GM12801 (cell line): ENCODE measurements around the gene LRRC49.

Experiments used
- TF ChIP-seq, protein P1 (sequence below): IDR thresholded peaks from one replicate; pipeline ENCODE4 v1.5.1; 2011; ENCODE audit warnings: control low read depth; ENCODE audit not compliant: insufficient read length; ENCODE audit errors: extremely low read depth

Gene LRRC49

GRCh38 chr15:70863450-70864218 is 29.0 kb upstream of the LRRC49 start:
- TF ChIP-seq, protein P1, sequence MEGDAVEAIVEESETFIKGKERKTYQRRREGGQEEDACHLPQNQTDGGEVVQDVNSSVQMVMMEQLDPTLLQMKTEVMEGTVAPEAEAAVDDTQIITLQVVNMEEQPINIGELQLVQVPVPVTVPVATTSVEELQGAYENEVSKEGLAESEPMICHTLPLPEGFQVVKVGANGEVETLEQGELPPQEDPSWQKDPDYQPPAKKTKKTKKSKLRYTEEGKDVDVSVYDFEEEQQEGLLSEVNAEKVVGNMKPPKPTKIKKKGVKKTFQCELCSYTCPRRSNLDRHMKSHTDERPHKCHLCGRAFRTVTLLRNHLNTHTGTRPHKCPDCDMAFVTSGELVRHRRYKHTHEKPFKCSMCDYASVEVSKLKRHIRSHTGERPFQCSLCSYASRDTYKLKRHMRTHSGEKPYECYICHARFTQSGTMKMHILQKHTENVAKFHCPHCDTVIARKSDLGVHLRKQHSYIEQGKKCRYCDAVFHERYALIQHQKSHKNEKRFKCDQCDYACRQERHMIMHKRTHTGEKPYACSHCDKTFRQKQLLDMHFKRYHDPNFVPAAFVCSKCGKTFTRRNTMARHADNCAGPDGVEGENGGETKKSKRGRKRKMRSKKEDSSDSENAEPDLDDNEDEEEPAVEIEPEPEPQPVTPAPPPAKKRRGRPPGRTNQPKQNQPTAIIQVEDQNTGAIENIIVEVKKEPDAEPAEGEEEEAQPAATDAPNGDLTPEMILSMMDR, result no peak

GRCh38 chr15:70866982-70867641 is 25.5 kb upstream of the LRRC49 start:
- TF ChIP-seq, protein P1, result no peak

- TF ChIP-seq, protein P1, result no peak
Measured at GRCh38 chr15:70867911-70868467, 24.6 kb upstream of the LRRC49 start.

DNA sequence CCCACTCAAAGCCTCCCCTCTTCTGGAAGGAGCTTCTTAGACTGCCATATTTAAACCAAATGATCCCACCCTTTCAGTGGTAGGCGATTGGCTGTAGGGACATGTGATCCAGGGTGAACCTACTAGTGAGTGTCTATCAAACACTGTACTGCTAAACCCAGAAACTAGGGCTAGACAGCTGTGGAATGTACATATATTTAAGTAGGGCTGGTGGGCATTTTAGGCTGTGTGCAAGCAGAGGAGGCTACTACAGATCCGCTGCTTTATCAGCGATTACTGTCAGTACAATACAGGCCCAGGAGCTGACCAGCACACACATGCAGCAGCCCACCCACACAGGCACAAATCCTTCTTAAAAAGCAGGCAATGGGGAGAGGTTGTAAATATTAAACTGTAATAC is 23.3 kb upstream of the LRRC49 start:
- TF ChIP-seq, protein P1, result no peak

DNA sequence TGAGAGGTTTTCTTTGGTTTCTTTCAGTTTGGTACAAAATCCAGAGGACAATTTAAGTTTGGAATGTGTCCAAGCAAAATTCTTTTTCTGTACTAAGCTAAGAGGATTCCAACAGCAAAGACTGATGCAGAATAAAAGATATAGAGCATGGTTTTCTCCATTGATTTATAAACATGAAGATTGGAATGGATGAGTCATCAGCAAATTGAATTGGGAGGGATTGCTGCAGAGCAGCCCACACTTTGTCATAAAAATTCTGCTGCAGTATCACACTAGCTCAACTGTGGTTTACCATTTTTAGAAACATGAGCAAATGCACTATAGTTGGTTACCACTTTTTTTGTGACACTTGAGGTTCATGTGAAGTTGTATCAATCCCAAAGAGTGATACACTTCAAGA is 22.6 kb upstream of the LRRC49 start:
- TF ChIP-seq, protein P1, result no peak

GRCh38 chr15:70873232-70874054 is 19.2 kb upstream of the LRRC49 start:
- TF ChIP-seq, protein P1, result no peak
